ENCODE data around the gene DLL3. TPM values are rescaled to one million over a fixed set of nuclear protein-coding genes. Genes with fewer than 3 reads are reported as not detected.

The DLL3 gene
- total RNA-seq, 4 donors from 2014 or later = not detected

GRCh38 chr19:39489756-39490155, 9.0 kb upstream of the DLL3 start:
- intact Hi-C loops (cut with DNase I; ENCODE audit: low total_unique reads) = no loop called here

GRCh38 chr19:39492225-39492624, 6.5 kb upstream of the DLL3 start:
- intact Hi-C loops (cut with DNase I; ENCODE audit: low total_unique reads) = no loop called here
- H3K36me3 ChIP-seq = peaks cover 0 to 44% of the 10 kb centered on the region in 2 donors
- H3K27ac ChIP-seq = no peak overlapping the region
- in situ Hi-C loops (cut with MboI; ENCODE audit: low sequenced_read_pairs in 4 of 4) = no loop called here
- H3K27me3 ChIP-seq = peaks cover 12 to 15% (median 15%) of the 10 kb centered on the region in 3 donors
- ATAC-seq = no peak
- H3K4me1 ChIP-seq = no peaks in the 10 kb centered on the region
- DNase-seq = no peak
- TF ChIP-seq CTCF (IDR thresholded peaks at IDR 0.05 in 4 of 5, conservative IDR thresholded peaks at IDR 0.05 in 1 of 5) (no peak), POLR2A (IDR thresholded peaks at IDR 0.05) (no peak)
- no peak overlapping the region for H3K4me3 ChIP-seq
- no peaks in the 10 kb centered on the region for H3K9me3 ChIP-seq

More at GRCh38 chr19:39489756-39490155, 9.0 kb upstream of the DLL3 start:
- in situ Hi-C loops (cut with MboI; ENCODE audit: low sequenced_read_pairs in 4 of 4) = loop anchor here in 1 of 4 donors (5.0 kb wide), 1 partner anchor 43 kb away; the partner anchor contains the start of gene EID2B
- DNase-seq (no peak), ATAC-seq (no peak)
- no peak overlapping the region for H3K4me3 ChIP-seq
- no peaks in the 10 kb centered on the region for H3K9me3 ChIP-seq
- H3K27ac ChIP-seq = no peak overlapping the region
- no peaks in the 10 kb centered on the region for H3K4me1 ChIP-seq
- no peak for TF ChIP-seq POLR2A (IDR thresholded peaks at IDR 0.05)
- TF ChIP-seq CTCF (IDR thresholded peaks at IDR 0.05 in 4 of 5, conservative IDR thresholded peaks at IDR 0.05 in 1 of 5) = no peak
- H3K27me3 ChIP-seq = no peaks in the 10 kb centered on the region
- peaks cover 0 to 67% of the 10 kb centered on the region in 2 donors for H3K36me3 ChIP-seq

- ATAC-seq = no peak
- no peak overlapping the region for H3K4me3 ChIP-seq
- no peaks in the 10 kb centered on the region for H3K9me3 ChIP-seq
- H3K27me3 ChIP-seq = peaks cover 17 to 20% (median 20%) of the 10 kb centered on the region in 3 donors
- intact Hi-C loops (cut with DNase I; ENCODE audit: low total_unique reads) (no loop called here), in situ Hi-C loops (cut with MboI; ENCODE audit: low sequenced_read_pairs in 4 of 4) (no loop called here)
- DNase-seq = no peak
- H3K36me3 ChIP-seq = peaks cover 0 to 38% of the 10 kb centered on the region in 2 donors
- no peak for TF ChIP-seq POLR2A (IDR thresholded peaks at IDR 0.05)
- H3K4me1 ChIP-seq = no peaks in the 10 kb centered on the region
- no peak overlapping the region for H3K27ac ChIP-seq
Measured at GRCh38 chr19:39492788-39493187, 6.0 kb upstream of the DLL3 start.

- peaks cover 0 to 19% of the 10 kb centered on the region in 2 donors for H3K36me3 ChIP-seq
- no peak overlapping the region for H3K27ac ChIP-seq
- in situ Hi-C loops (cut with MboI; ENCODE audit: low sequenced_read_pairs in 4 of 4) (no loop called here), intact Hi-C loops (cut with DNase I; ENCODE audit: low total_unique reads) (no loop called here)
- no peak for TF ChIP-seq POLR2A (IDR thresholded peaks at IDR 0.05)
- TF ChIP-seq CTCF (IDR thresholded peaks at IDR 0.05 in 4 of 5, conservative IDR thresholded peaks at IDR 0.05 in 1 of 5) = no peak
- ATAC-seq (no peak), DNase-seq (no peak)
- no peaks in the 10 kb centered on the region for H3K9me3 ChIP-seq
- no peaks in the 10 kb centered on the region for H3K4me1 ChIP-seq
- H3K4me3 ChIP-seq = no peak overlapping the region
- peaks cover 33 to 39% (median 39%) of the 10 kb centered on the region in 3 donors for H3K27me3 ChIP-seq
Measured at GRCh38 chr19:39494661-39495060, 4.1 kb upstream of the DLL3 start.

- Histone ChIP-seq H3K4me1 (no peaks in the 10 kb centered on the region), H3K9me3 (no peaks in the 10 kb centered on the region), H3K36me3 (peaks cover 0 to 5% of the 10 kb centered on the region in 2 donors), H3K4me3 (no peak overlapping the region), H3K27me3 (peaks cover 44 to 53% (median 53%) of the 10 kb centered on the region in 3 donors), H3K27ac (no peak overlapping the region)
- TF ChIP-seq POLR2A (IDR thresholded peaks at IDR 0.05) (no peak), CTCF (IDR thresholded peaks at IDR 0.05 in 4 of 5, conservative IDR thresholded peaks at IDR 0.05 in 1 of 5) (no peak)
- intact Hi-C loops (cut with DNase I; ENCODE audit: low total_unique reads) = no loop called here
- in situ Hi-C loops (cut with MboI; ENCODE audit: low sequenced_read_pairs in 4 of 4) = no loop called here
- no peak for DNase-seq
- ATAC-seq = no peak
Measured at GRCh38 chr19:39496063-39496462, 2.7 kb upstream of the DLL3 start.
